GM12865 (cell line): ENCODE measurements around the gene CNTLN.
"Not testable (repeated sequence)": the region's sequence is repeated elsewhere in the genome, so short reads cannot be mapped to it uniquely, and the experiment has no call there.

Experiments
- DNase-seq: peaks from one replicate; pipeline ENCODE4 v3.0.0; 2010; ENCODE audit warnings: low read depth
- H3K4me3 ChIP-seq: 2 replicates; pipeline ENCODE4 v1.5.1; 2011; ENCODE audit warnings: mild to moderate bottlenecking, low read depth, low read length, control low read depth
- TF ChIP-seq, protein P1 (sequence below): IDR thresholded peaks from 2 replicates; pipeline ENCODE4 v1.5.1; 2011; ENCODE audit warnings: low read length, control low read depth, low read depth, inconsistent platforms; ENCODE audit not compliant: insufficient read depth; ENCODE audit errors: missing control alignments

The CNTLN gene

GRCh38 chr9:17361378-17361777, 226.5 kb downstream of the CNTLN start:
- TF ChIP-seq, protein P1, sequence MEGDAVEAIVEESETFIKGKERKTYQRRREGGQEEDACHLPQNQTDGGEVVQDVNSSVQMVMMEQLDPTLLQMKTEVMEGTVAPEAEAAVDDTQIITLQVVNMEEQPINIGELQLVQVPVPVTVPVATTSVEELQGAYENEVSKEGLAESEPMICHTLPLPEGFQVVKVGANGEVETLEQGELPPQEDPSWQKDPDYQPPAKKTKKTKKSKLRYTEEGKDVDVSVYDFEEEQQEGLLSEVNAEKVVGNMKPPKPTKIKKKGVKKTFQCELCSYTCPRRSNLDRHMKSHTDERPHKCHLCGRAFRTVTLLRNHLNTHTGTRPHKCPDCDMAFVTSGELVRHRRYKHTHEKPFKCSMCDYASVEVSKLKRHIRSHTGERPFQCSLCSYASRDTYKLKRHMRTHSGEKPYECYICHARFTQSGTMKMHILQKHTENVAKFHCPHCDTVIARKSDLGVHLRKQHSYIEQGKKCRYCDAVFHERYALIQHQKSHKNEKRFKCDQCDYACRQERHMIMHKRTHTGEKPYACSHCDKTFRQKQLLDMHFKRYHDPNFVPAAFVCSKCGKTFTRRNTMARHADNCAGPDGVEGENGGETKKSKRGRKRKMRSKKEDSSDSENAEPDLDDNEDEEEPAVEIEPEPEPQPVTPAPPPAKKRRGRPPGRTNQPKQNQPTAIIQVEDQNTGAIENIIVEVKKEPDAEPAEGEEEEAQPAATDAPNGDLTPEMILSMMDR = no peak
- no peak for DNase-seq
- H3K4me3 ChIP-seq = no peak overlapping the region

GRCh38 chr9:17367035-17367434, 232.2 kb downstream of the CNTLN start:
- no peak for DNase-seq
- TF ChIP-seq, protein P1 = no peak
- H3K4me3 ChIP-seq = no peak overlapping the region

DNA sequence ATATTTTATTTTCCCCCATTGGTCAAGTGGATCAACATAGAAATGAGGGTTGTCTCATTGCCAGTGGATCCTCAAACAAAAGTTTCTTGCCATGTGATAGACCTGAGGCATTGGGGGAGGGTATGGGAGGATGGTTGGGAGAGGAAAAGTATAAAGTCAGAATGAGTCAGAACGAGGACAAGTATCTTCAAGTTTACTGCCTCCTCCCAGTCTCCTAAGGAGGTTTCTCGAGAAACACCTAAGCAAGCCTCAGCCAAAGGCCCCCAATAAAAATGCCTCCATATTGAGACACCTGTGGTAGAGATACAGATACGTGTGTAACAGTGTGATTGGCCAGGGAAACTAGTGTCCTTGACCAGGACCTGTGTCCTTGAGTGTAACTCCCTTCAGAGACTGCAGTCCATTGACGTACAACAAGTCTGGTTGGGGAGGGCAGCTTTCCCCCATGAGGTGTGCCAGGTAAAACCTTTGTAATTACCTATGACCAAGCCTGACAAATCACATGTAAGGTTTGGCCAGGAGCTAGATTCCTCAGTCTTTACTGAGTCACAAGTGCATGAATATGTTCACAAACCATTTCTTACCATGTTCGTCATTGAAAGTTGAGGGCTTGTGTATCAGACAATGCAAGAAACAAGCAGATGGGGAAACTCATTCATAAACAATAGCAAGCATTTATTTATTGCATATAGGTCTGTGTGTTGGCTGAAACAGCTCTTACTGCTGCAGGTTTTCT, 245.5 kb downstream of the CNTLN start:
- H3K4me3 ChIP-seq = no peak overlapping the region
- TF ChIP-seq, protein P1 = no peak
- DNase-seq = no peak

DNA sequence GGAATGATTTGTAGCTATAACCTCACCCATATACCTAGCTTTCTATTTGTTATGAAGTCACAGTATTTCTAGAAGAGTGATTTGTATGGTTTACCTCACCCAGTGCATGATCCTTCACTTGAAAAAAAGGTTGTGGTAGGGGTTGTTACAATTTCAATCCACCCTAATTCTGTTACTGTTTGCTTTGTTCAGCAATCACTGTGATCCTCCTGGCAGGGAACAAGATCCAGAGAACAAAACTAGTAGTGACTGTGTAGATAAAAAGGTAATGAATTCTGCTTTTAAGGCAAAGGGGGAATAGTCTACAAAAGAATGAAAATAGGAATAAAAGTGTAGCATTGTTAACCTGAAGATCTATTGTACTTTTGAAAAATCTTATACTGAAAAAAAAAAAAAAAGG, 252.7 kb downstream of the CNTLN start:
- no peak for DNase-seq
- TF ChIP-seq, protein P1 = no peak

GRCh38 chr9:17389026-17389425, 254.2 kb downstream of the CNTLN start:
- no peak overlapping the region for H3K4me3 ChIP-seq
- TF ChIP-seq, protein P1 = no peak
- DNase-seq = no peak

More for the DNA sequence above, 252.7 kb downstream of the CNTLN start:
- H3K4me3 ChIP-seq = no peak overlapping the region

DNA sequence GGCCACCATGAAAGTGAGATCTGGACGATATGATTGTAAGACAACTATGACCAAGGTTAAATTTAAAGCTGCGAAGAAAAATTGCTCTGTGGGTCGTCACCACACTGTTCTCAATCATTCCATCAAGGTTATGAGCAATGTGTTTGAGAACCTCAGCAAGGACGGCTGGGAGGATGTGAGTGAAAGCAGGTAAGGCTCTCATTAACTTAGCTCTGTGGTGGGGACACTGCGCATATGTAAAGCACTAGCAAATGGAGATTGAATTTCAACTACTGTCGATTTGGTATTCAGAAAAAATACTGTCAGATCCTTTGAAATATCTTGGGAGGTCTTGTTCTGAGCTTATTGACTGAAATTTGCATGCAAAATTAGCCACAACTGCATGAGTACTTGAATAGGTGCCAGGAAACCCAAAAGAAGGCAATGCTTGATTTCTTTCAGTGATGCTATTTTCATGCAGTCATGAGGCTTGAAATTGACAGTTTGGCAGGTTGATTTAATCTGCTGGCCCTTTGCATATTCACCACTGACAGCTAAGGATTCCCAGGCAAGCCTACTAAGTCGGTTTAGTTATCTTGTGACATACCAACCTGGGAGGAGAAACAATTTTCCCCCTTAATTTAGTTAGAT, 260.2 kb downstream of the CNTLN start:
- H3K4me3 ChIP-seq = no peak overlapping the region
- TF ChIP-seq, protein P1 = no peak
- DNase-seq = no peak

GRCh38 chr9:17397166-17397728, 262.4 kb downstream of the CNTLN start:
- H3K4me3 ChIP-seq, DNase-seq: not testable (repeated sequence)
